Hair follicle dermal papilla cell (primary cell): ENCODE results near the gene ZNF555. TPM values are rescaled to one million over a fixed set of nuclear protein-coding genes. Genes with fewer than 3 reads are reported as not detected.

Experiments used
- total RNA-seq: library from RNA; depleted of rRNA; stranded (reverse); fragments of >200 nt; gene quantifications from 2 replicates; pipeline ENCODE4 v1.2.3, GENCODE V29; 2012

The ZNF555 gene
- 8.5 and 8.9 TPM in 2 replicates for total RNA-seq

DNA sequence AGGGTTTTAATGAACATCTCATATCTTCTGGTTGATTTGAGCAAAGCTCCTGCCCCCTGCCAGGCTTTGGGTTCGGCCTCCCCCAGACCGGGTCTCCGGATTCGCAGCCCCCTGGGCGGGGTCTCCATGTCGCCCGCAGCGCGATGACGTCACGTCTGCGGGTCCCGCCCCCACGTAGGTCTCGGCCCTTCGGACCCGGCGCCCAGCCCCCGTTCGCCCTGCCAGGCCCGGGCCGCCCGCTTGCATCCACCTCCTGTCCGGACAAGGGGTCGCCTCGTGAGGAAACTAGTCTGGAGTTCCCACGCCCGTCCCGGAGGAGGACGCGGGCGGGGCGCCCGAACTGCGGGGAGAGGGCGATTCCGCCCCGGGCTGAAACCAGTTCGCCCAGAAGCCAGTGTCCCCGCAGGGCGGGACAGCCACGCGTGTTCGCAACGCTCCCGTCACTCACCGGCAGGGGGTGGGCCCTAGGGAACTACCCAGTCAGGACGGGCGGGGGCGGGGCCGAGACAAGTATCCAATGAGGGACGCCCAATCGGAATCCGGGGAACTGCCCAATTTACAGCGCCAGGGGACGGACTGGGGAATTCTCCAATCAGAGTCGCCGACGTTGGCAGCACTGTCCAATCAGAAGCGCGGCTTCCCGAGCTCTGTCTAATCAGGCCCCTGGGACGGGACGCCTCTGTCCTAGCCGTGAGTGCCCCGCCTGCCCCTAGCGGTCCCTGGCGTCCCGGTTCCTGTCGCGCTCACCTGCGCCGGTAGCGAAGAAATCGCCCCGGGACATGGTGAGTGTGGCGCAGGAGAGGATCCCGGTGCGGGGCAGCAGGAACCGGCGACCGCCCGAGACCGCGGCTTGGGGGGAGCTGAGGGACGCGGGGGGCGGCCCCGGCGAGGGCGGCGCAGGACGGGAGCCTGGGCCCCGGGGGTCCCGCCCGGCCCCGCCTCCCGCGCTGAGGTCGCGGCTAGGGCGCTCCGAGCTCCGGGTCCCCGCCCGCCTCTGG, at the start of gene ZNF555:
ZNF555 (plus strand) TSS at position 682 of the 998 bp plus-strand sequence; CDS start at position 780, 98 bp downstream.

DNA sequence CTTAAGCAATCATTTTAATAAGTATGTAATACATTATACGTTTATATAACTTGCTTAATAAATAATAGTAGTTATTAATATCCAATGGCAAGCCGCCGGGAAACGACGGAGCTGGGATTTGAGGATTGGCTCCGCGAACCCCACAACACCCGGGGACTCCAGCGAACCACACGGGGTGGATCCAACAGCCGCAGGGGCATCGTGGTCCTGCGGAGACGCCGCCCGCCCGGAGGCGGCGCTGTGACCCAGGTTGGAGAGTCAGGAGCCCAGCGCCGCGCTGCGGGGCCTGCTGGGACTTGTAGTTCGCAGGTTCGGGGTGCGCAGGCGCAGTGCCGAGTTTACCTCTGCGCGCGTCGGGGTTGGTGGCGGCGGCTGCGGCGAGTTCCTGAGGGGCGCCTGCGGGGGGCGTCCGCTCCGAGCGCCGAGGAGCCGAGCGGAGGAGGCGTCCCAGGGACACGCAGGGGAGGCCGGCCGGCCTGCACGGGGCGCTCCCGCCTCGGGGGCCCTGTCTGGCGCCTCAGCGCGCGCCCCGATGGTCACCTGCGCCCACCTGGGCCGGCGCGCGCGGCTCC, 21.6 kb upstream of the ZNF555 start, which contains the start of gene ZNF554:
ZNF554 (plus strand) TSS at position 329 of the 572 bp plus-strand sequence; CDS start at position 533, 204 bp downstream.

DNA sequence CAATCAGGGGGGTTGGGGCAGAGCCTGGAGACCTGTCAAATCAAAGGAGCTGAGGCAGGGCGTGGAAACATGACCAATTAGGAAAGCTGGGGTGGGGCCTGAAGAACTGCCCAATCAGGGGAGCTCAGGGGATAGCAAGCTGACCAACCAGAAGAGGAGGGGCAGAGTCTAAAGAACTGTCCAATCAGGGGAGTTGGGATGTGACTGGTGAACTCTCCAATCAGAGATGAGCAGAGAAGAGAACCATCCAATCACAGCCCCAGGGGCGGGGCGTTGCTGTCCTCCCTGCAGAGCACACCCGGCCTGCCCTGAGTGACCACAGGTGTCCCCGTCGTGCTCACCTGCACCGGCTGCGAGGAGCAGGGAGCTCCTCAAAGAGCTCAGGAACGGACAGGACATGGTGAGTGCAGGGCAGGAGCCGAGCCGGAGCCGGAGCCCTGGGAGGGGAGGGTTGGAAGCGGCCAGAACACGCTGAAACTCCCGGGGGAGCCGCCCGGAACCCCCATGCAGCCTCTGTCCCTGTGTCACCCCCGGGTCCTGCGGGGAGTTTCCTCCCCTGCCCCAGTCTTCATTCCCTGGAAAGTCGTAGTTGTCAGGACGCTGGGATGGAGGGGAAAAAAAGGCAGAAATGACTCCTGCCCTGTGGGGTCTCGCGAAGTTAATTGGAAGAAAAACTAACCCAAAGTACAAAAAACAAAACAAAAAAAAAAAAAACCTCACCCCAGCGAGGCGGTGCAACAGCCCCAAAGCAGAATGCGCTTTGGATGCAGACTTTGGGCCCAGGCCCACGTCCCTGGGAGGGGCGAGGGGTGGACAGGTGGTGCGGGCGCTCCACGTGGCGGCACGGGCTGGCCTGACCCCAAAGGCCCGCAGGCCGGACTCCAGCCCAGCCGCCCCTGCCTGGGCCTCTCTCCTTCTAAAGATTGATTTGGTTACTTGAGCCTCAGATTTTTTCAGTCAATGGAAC, 26.0 kb downstream of the ZNF555 start, which contains the start of gene ZNF556:
ZNF556 (plus strand) TSS at position 311 of the 967 bp plus-strand sequence; CDS start at position 398, 87 bp downstream.

DNA sequence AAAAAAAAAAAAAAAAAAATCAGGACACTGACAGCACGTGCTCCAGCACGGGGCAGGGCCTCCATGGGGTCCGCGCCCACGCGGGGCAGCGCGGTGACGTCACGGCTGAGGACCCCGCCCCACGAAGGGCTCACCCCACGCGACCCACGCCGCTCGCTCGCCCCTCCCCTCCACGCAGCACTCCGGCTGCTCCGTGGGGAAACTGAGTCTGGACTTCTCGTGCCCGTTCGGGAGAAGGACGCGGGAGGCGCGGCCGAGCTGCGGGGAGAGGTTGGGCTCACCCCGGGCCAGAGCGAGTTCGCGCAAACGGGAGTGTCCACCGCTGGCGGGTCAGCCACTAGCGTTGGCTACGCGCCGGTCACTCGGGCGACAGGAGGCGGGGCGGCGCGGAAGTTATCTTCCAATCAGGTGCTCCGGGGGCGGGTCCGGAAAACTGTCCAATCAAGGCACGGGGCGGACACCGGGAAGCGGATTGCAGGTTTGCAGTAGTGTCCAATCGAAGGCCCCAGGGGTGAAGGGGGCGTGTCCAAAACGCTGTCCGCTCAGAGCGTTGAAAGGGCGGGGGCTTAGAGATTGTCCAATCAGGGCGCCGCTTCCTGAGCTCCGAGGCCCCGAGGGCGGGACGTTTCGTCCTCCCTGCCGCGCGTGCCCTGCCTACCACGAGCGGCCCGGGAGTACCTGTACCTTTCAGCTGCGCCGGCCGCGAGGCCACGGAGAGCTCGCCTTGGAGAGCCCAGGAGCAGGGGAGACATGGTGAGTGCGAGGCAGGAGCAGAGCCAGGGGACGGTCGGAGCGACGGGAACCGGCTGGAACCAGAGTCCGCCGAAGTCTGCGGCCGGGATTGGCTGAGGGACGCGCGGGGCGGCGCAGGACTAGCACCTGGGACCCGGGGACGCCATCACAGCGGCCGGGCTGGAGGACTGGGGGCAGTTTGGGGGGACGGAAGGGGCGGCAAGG, 59.3 kb downstream of the ZNF555 start, which contains the start of gene ZNF57:
ZNF57 (plus strand) TSS at position 633 of the 957 bp plus-strand sequence; CDS start at position 751, 118 bp downstream.

Other genes starting within 250 kb of the ZNF555 start
- gene GNG7, start 138.8 kb upstream of the ZNF555 start, total RNA-seq: 0.36 and 0.65 TPM in 2 replicates
- gene DIRAS1, start 120.1 kb upstream of the ZNF555 start, total RNA-seq: 2.8 and 4.7 TPM in 2 replicates
- gene SLC39A3, start 101.5 kb upstream of the ZNF555 start, total RNA-seq: 17.4 and 24.2 TPM in 2 replicates
- 50.6 and 54.0 TPM in 2 replicates for gene SGTA, start 58.2 kb upstream of the ZNF555 start, total RNA-seq
- gene THOP1, start 56.0 kb upstream of the ZNF555 start, total RNA-seq: 49.7 and 52.7 TPM in 2 replicates
- gene ZNF554, start 21.6 kb upstream of the ZNF555 start, total RNA-seq: 3.8 and 4.4 TPM in 2 replicates
- 0.12 TPM in 1 of 2 replicates, not detected in the other for gene ZNF556, start 25.9 kb downstream of the ZNF555 start, total RNA-seq
- 6.3 and 7.9 TPM in 2 replicates for gene ZNF57, start 59.5 kb downstream of the ZNF555 start, total RNA-seq
- gene ZNF77, start 103.5 kb downstream of the ZNF555 start, total RNA-seq: 2.9 and 5.3 TPM in 2 replicates
- gene TLE6, start 136.1 kb downstream of the ZNF555 start, total RNA-seq: 1.1 and 2.3 TPM in 2 replicates
- gene TLE2, start 187.8 kb downstream of the ZNF555 start, total RNA-seq: 2.3 and 3.4 TPM in 2 replicates
- gene TLE5, start 221.0 kb downstream of the ZNF555 start, total RNA-seq: 343 and 350 TPM in 2 replicates